MM.1S (cell line): ENCODE results near the gene VSIR.

Source experiments
- EZH2 ChIP-seq: fragments of 300-600 bp; sonication (generic); optimal IDR thresholded peaks from 2 replicates; pipeline ENCODE3; 2017; ENCODE audit warnings: low read depth, mild to moderate bottlenecking, antibody characterized with exemption, low read length, mixed read lengths
- EZH2phosphoT487 ChIP-seq: fragments of 300-600 bp; sonication (generic); IDR thresholded peaks from 2 replicates; pipeline ENCODE4 v1.6.1; 2018; ENCODE audit warnings: antibody characterized with exemption, low read length
- TF ChIP-seq, protein P1 (sequence below): fragments of 300-600 bp; sonication (generic); IDR thresholded peaks from 2 replicates; pipeline ENCODE4 v1.5.1; 2016; ENCODE audit warnings: antibody characterized with exemption, low read length, mixed read lengths

DNA sequence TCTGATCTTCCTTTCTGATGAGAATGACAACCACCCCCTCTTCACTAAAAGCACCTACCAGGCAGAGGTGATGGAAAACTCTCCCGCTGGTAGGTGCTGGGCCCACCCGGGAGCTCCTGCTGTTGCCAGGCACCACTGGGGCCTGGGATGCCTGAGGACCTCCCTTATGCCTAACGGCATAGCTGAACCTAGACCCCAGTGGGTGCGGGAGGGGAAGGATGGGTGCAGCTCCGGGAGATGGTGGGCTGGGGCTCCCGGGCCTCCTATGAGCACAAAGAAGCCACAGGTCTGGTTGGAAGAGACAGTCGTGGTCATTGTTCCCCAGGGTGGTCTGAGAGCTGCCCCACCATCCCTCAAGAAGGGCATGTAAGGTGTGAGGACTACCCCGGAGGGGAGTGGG, 15.6 kb upstream of the VSIR start:
- TF ChIP-seq, protein P1, sequence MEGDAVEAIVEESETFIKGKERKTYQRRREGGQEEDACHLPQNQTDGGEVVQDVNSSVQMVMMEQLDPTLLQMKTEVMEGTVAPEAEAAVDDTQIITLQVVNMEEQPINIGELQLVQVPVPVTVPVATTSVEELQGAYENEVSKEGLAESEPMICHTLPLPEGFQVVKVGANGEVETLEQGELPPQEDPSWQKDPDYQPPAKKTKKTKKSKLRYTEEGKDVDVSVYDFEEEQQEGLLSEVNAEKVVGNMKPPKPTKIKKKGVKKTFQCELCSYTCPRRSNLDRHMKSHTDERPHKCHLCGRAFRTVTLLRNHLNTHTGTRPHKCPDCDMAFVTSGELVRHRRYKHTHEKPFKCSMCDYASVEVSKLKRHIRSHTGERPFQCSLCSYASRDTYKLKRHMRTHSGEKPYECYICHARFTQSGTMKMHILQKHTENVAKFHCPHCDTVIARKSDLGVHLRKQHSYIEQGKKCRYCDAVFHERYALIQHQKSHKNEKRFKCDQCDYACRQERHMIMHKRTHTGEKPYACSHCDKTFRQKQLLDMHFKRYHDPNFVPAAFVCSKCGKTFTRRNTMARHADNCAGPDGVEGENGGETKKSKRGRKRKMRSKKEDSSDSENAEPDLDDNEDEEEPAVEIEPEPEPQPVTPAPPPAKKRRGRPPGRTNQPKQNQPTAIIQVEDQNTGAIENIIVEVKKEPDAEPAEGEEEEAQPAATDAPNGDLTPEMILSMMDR = no peak
- TF ChIP-seq EZH2 (no peak), EZH2phosphoT487 (no peak)
